Psoas muscle (tissue), 8 donors: ENCODE results near the gene BHLHA15. TPM values are rescaled to one million over a fixed set of nuclear protein-coding genes. Genes with fewer than 3 reads are reported as not detected.
A peak's percentile ranks its signal among the peaks of the same experiment; 100 is the strongest.
"Not testable (repeated sequence)": the region's sequence is repeated elsewhere in the genome, so short reads cannot be mapped to it uniquely, and the experiment has no call there.

Experiments used
- ATAC-seq, 4 donors: fragments of 200-7000 bp; cut with Tn5 transposase; one replicate each; pipeline ENCODE4 v1.9.1; 2020; ENCODE audit warnings: moderate library complexity in 3 of 4, mild to moderate bottlenecking in 2 of 4
- DNase-seq, 2 donors: peaks; one replicate each; pipeline ENCODE4 v3.0.0-alpha.2; 2020
- H3K27ac ChIP-seq: fragments of 200-600 bp; one replicate; pipeline ENCODE4 v1.8.0; 2022
- H3K27me3 ChIP-seq, 3 donors: fragments of 200-600 bp in 1 of 3; one replicate each; pipeline versions ENCODE4 v1.6.1 to v1.8.0; 2013 to 2022; ENCODE audit warnings: low read length in 2 of 3, mild to moderate bottlenecking in 2 of 3, moderate library complexity in 1 of 3; ENCODE audit not compliant: insufficient read depth in 3 of 3
- H3K36me3 ChIP-seq, 2 donors: fragments of 200-600 bp in 1 of 2; one replicate each; pipeline versions ENCODE4 v1.6.1 to v1.8.0; 2013 to 2022; ENCODE audit warnings: low read depth in 1 of 2, mild to moderate bottlenecking in 1 of 2, moderate library complexity in 1 of 2; ENCODE audit not compliant: insufficient read depth in 1 of 2
- H3K4me1 ChIP-seq: fragments of 200-600 bp; one replicate; pipeline ENCODE4 v1.8.0; 2022
- H3K4me3 ChIP-seq: fragments of 200-600 bp; one replicate; pipeline ENCODE4 v1.8.0; 2022; ENCODE audit warnings: mild to moderate bottlenecking
- H3K9me3 ChIP-seq: fragments of 200-600 bp; one replicate; pipeline ENCODE4 v1.8.0; 2022
- WGBS, 3 donors: extraction: QIAGEN DNeasy Blood & Tissue Kit; methylation state at CpG; one replicate each; pipeline versions ENCODE4 v1.1.6 to v1.1.7; 2013; 5-methylcytosine and 5-hydroxymethylcytosine counted together
- intact Hi-C, 2 donors: fragments of 100-400 bp; cut with DNase I; formaldehyde crosslinking; loops; one replicate each; pipeline versions ENCODE4 v1.11.0 to v1.14.2; 2022
- polyA plus RNA-seq, 3 donors: library from polyadenylated mRNA; stranded (reverse); fragments of 200-250 nt; gene quantifications; one replicate each; pipeline ENCODE4 v1.2.3, GENCODE V29; 2013
- total RNA-seq, 4 donors: library from RNA; stranded (reverse); fragmentation: NEBNext Ultra II Directional in 2 of 4; extraction: Animal tissue kit (Norgen Biotek cat#: 25700) in 2 of 4; gene quantifications; one replicate each; pipeline versions ENCODE4 v1.2.1 to v1.2.4, GENCODE V29; 2021 to 2023
- TF ChIP-seq, protein P1 (sequence below): fragments of 200-600 bp; IDR thresholded peaks from one replicate; pipeline ENCODE4 v1.8.0; 2022; ENCODE audit warnings: antibody characterized with exemption
- donor health status: healthy with polysubstance abuse.
- donor health status: DM: no; HTN: no; CAD: no; lungs with moderate emphysema.
- donor health status: Bipolar disorder and iron deficiency.
- donor health status: healthy.
- donor health status: DM: yes; HTN: yes; CAD: no.
- donor health status: DM: no; HTN: no; CAD: no.
- donor health status: DM: no; HTN: no; CAD: no.
- donor health status: DM: yes; HTN: yes; CAD: no.

The BHLHA15 gene
- total and polyA plus RNA-seq, 7 donors = not detected

DNA sequence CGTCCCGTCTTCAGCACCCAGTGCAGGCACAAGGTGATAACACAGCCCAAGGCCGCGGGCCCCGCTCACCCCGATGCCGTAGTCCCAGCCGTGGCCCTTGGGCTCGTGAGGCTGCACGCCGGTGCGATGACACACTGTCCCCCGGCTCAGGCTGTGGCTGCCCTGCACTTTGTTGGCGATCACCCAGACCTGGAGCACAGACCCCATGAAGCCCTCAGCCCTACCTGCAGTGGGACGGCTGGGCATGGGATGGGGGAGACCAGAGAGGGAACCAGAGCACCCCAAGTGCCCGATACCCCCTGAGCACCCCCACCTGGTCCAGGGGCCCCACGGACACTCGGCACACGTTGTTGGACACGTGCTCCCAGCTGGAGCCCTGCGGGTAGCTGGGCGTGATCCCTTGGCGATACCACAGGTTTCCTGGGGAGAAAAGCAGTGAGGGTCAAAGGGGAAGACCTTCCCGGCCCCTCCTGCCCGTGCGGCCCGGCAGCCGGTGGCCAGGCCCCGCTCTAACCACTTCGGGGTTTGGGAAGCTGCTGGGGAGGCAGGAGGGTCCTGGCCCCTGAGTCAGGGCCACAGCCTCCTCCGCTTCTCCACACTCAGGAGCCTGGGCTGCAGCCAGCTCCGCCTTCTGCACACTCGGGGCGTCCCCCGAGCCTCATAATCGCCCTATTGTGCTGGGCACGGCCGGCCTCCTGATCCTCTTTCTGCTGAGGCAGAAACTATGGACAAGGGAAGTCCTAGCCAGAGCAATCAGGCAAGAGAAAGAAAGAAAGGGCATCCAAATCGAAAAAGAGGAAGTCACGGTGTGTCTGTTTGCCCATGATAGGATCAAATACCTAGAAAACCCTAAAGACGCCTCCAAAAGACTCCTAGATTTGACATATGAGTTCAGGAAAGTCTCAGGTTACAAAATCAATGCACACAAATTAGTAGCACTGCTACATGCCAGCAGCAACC is 6.7 kb downstream of the BHLHA15 start:
- TF ChIP-seq, protein P1, sequence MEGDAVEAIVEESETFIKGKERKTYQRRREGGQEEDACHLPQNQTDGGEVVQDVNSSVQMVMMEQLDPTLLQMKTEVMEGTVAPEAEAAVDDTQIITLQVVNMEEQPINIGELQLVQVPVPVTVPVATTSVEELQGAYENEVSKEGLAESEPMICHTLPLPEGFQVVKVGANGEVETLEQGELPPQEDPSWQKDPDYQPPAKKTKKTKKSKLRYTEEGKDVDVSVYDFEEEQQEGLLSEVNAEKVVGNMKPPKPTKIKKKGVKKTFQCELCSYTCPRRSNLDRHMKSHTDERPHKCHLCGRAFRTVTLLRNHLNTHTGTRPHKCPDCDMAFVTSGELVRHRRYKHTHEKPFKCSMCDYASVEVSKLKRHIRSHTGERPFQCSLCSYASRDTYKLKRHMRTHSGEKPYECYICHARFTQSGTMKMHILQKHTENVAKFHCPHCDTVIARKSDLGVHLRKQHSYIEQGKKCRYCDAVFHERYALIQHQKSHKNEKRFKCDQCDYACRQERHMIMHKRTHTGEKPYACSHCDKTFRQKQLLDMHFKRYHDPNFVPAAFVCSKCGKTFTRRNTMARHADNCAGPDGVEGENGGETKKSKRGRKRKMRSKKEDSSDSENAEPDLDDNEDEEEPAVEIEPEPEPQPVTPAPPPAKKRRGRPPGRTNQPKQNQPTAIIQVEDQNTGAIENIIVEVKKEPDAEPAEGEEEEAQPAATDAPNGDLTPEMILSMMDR = no peak
- Histone ChIP-seq H3K4me3 (no peak overlapping the region), H3K27ac (no peak overlapping the region), H3K36me3 (peaks cover 0 to 40% of the 10 kb centered on the region in 2 donors), H3K27me3 (no peaks in the 10 kb centered on the region), H3K4me1 (no peaks in the 10 kb centered on the region), H3K9me3 (no peaks in the 10 kb centered on the region)
- 73 to 76% (median 75%) methylated on average over 36 to 41 of the region's 41 CpGs for WGBS, 3 donors
- peak in 1 of 2 donors; percentile 46 for DNase-seq
- no peak for ATAC-seq
- intact Hi-C loops = no loop called here

- peaks cover 0 to 51% of the 10 kb centered on the region in 2 donors for H3K36me3 ChIP-seq
- H3K27me3 ChIP-seq, H3K4me3 ChIP-seq, H3K9me3 ChIP-seq, DNase-seq, ATAC-seq, intact Hi-C loops, H3K27ac ChIP-seq, H3K4me1 ChIP-seq: not testable (repeated sequence)
- WGBS, 3 donors = 96 to 98% (median 98%) methylated on average over 6 of the region's 6 CpGs
Observed at GRCh38 chr7:98219382-98219781, 8.1 kb downstream of the BHLHA15 start.

DNA sequence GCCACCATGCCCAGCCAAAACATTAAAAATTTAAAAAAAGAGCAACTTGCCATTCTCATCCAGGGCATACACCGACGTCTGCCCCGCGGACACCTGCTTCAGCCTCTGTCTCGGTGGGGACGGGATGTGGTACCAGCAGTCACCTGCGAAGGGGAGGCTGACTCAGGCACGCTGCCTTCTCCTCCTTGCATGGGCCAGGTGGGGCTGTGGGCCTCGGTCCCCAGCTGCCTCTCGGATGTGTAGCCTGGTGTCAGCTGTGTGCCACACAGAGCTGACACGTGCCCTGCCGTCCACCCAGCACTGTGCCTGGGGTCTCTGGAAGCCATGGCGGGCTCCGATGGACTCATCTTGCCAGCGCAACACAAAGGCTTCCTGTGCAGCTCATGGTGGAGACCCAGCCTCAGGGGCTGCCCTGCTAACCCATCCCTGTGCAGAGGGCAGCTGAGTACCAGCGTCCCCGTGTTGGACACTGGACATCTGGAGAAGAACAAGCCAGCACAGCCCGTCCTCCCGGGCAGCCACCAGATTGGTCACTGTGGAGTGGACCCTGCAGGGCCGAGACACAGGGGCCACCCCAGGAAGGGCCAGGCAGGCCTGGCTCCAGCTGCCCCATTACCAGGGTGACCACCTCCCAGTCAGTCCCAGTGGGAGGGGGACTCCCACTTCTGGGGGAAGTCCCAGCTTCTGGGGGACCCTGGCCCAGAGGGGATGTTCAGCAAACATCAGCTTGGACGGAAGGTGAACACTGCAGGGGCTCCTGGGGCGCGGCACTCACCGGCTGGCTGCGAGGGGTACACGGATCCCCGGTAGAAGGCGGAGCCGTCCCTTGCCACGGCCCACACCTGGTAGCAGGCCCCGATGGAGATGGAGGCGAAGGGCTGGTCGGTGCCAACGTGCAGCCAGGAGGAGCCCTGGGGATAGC is 10.6 kb downstream of the BHLHA15 start:
- Histone ChIP-seq H3K4me3 (no peak overlapping the region), H3K36me3 (peaks cover 0 to 68% of the 10 kb centered on the region in 2 donors), H3K4me1 (no peaks in the 10 kb centered on the region), H3K9me3 (no peaks in the 10 kb centered on the region), H3K27me3 (no peaks in the 10 kb centered on the region), H3K27ac (no peak overlapping the region)
- intact Hi-C loops = no loop called here
- ATAC-seq = no peak
- TF ChIP-seq, protein P1 = no peak
- 94 to 96% (median 95%) methylated on average over 34 of the region's 34 CpGs for WGBS, 3 donors
- DNase-seq = peak in 1 of 2 donors; percentile 32

DNA sequence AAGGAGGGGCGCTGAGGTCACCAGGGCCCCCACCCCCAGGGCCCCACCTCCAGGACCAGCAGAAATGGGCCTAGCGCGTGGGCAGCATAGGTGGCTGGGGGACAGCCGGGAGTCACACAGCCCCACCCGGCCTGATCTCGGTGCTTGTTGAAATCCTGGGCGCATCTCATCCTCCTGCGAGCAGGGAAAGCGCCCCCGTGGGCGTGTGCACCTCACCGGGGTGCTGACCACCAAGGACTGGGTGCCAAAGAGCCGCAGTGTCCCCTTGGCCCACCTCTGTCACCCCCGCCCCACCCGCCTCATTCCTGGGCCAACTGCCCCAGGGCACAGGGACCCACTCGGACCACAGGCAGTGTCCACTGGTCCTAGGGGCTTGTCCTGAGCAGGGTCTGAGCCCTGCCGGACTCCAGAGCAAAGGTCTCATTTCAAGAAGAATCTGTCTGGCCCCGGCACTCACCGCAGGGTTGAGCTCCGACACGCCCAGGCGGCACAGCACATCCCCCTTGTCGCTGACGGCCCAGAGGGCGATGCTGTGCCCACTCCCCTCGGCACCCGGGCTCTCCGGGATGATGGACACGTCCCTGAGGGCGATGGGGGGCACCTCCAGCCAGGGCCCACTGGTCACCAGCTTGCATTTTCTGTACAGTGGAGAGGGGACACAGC is 11.4 kb downstream of the BHLHA15 start:
- TF ChIP-seq, protein P1 = no peak
- intact Hi-C loops = no loop called here
- Histone ChIP-seq H3K36me3 (peaks cover 0 to 72% of the 10 kb centered on the region in 2 donors), H3K4me1 (no peaks in the 10 kb centered on the region), H3K4me3 (no peak overlapping the region), H3K9me3 (no peaks in the 10 kb centered on the region), H3K27ac (no peak overlapping the region), H3K27me3 (no peaks in the 10 kb centered on the region)
- WGBS, 3 donors = 91 to 97% (median 94%) methylated on average over 23 to 30 of the region's 30 CpGs
- ATAC-seq (peak in 1 of 4 donors; percentile 7), DNase-seq (no peak)
